GM19397 (cell line): ENCODE data around the gene CYB5D1.

Experiments used
- ATAC-seq: cut with Tn5 transposase; IDR thresholded peaks from one replicate; pipeline ENCODE4 v1.9.1; 2021; ENCODE audit warnings: mild to moderate bottlenecking, moderate library complexity; ENCODE audit not compliant: unreplicated experiment

The CYB5D1 gene

DNA sequence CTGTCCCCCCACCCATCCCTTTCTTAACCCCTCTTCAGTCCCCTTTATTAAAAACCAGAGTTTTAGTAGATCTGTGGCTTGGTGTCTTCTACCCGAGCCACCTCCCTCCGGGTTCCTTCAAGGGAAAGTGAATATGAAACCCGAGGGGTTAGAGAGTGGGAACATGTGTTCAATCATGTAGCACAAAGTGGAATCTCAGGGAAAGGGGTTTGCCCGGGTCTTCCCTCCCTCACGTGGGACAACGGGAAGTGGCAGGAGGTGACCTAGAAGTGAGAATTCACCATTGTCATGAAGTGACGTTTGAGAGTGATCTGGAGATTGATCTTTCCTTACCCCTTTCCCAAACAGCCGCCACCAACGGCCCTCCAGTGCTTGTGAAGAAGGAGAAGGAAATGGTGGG lies 53.3 kb downstream of the CYB5D1 start:
- ATAC-seq: no peak
